T follicular helper cell (primary cell): ENCODE results near the gene UNG.
A peak's percentile ranks its signal among the peaks of the same experiment; 100 is the strongest.

Experiments used
- DNase-seq: peaks from one replicate; pipeline ENCODE4 v3.0.0-alpha.2; 2020; ENCODE audit warnings: low read depth

Gene UNG

GRCh38 chr12:109154451-109155438 lies 57.3 kb downstream of the UNG start:
- peak; percentile 72 for DNase-seq

GRCh38 chr12:109156036-109156435 lies 58.6 kb downstream of the UNG start:
- no peak for DNase-seq

GRCh38 chr12:109156586-109156985 lies 59.2 kb downstream of the UNG start:
- DNase-seq: no peak

GRCh38 chr12:109157986-109158385 lies 60.6 kb downstream of the UNG start:
- DNase-seq: no peak

GRCh38 chr12:109160433-109160832 lies 63.0 kb downstream of the UNG start:
- DNase-seq: no peak
